ENCODE measurements around the gene MT2A.
"Not testable (repeated sequence)": the region's sequence is repeated elsewhere in the genome, so short reads cannot be mapped to it uniquely, and the experiment has no call there.

Gene MT2A

DNA sequence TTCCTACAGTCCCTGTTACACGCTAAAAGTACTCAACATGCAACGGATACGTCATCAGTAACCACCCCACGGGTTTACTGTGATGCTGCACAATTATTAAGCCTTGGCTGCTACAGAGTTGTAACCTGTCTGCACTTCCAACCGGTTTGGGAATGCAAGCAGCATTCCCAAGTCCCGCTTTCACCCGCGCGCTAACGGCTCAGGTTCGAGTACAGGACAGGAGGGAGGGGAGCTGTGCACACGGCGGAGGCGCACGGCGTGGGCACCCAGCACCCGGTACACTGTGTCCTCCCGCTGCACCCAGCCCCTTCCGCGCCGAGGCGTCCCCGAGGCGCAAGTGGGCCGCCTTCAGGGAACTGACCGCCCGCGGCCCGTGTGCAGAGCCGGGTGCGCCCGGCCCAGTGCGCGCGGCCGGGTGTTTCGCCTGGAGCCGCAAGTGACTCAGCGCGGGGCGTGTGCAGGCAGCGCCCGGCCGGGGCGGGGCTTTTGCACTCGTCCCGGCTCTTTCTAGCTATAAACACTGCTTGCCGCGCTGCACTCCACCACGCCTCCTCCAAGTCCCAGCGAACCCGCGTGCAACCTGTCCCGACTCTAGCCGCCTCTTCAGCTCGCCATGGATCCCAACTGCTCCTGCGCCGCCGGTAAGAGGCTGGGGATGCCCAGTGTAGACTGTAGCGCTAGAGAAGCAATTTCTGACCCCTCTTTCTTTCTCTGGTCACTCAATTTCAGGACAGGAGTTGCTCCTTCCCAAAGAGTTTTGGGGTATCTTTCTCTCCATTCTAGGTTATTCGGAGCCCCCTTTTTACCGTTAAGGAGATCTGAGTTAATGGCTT is at the start of gene MT2A:
MT2A (plus strand) TSS at position 542 of the 833 bp plus-strand sequence; CDS start at position 614, 72 bp downstream.
- peak; percentile 95 for DNase-seq (ENCODE audit: low spot score)

DNA sequence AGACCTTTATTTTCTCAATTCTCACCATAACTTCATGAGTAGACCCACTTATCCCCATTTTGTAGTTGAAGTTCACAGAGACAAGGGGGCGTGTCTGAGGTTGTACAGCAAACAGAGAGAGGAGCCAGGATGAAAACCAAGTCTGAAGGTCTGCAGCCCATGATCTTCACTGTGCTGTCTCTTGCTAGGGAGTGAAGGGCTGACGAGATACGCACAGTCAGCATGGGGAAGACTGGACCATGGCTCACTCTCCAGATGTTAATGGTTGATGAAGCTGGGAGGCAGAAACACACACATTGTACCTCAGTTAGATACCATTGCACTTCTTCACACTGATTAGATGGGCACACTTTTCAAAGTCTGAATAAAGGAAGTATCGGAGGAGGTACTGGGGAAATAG is 49.3 kb upstream of the MT2A start:
- no peak for DNase-seq (ENCODE audit: low spot score)

DNA sequence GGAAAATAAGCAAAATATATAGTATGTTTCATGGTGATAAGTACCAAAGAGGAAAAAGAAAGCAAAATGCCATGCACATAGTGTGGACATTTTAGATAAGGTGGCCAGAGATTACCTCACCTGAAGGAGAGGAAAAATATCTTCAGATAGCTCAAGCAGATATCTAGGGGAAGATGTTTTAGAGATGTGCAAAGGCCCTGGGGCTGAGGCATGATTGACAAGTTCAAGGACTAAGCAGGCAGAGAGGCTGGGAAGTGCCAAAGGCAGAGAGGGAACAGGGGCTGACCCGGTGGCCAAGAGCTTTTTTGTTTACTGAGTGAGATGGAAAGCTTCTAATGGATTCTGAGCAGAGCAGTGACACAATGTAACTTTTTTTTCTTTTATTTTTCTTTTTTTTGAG is 47.9 kb upstream of the MT2A start:
- DNase-seq (ENCODE audit: low spot score): no peak

DNA sequence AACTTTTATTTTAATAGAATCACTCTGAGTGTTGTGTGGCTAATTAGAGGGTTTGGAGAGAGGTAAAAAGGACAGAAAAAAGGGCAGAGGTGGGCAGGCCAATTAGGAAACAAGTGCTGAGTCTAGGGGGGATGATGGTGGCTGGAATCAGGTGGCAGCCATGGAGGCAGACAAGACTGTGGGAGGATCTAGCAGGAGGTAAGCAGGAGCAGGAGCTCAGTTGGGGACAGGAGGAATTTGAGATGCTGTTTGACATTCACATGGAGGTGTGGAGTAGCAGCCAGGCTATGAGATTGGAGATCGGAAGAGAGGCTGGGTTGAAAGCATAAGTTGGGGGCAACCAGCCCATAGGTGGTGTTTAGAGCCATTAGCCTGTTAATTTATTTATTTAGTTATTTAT is 47.3 kb upstream of the MT2A start:
- DNase-seq (ENCODE audit: low spot score): no peak

GRCh38 chr16:56564793-56565477 is 43.4 kb upstream of the MT2A start, which contains the start of gene MT4:
TSS of gene MT4 (plus strand) at chr16:56565073. CDS start at chr16:56565129, 56 bp downstream.
- no peak for DNase-seq (ENCODE audit: low spot score)

DNA sequence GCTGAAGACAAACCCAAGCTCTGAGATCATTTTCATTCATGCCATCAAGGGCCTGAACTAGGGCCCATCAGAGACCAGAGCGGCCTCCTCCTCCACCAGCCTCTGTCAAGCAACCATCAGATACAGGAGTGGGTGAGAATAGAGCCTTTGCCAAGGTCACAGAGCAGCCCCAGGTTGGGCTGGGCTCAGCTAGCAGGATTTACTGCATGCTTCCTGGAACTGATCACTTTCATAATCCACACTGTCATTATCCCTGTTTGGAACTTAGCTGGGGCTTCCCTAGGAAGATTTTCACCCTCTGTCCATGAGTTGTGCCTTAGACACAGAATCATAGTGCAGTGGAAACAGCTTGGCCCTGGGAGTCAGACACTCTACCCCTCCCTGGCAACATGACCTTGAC is 38.4 kb upstream of the MT2A start:
- DNase-seq (ENCODE audit: low spot score): no peak

DNA sequence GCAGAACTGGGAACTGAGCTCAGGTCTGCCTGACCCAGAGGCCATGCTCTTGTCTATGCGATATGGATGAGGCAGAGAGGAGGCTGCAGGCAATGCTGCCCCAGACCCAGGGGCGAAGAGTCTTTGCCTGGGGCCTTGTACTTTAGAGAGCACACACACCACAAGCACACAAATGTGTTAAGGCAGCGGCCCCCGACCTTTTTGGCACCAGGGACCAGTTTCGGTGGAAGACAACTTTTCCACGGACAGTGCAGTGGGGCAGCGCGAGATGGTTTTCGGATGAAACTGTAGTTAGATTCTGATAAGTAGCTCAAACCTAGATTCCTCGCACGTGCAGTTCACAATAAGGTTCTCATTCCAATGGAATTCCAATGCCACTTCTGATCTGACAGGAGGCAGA is 36.9 kb upstream of the MT2A start:
- no peak for DNase-seq (ENCODE audit: low spot score)

GRCh38 chr16:56574625-56575024 is 33.8 kb upstream of the MT2A start:
- DNase-seq (ENCODE audit: low spot score): no peak

- peak; percentile 40 for DNase-seq (ENCODE audit: low spot score)
Measured at GRCh38 chr16:56576585-56577299, 31.6 kb upstream of the MT2A start.

DNA sequence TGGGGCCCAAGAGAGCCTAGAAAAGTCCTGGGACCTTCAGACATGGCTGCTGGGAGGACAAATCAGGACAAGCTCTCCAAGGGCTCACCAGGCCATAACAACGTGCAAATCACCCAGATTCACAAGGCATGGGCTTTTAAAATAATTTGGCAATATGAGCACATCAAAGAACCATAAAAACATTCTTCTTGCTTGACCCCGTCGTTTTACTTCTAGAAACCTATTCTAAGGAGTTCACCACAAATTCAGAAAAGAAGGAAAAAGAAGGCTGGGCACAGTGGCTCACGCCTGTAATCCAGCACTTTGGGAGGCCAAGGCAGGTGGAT is 31.1 kb upstream of the MT2A start:
- no peak for DNase-seq (ENCODE audit: low spot score)

DNA sequence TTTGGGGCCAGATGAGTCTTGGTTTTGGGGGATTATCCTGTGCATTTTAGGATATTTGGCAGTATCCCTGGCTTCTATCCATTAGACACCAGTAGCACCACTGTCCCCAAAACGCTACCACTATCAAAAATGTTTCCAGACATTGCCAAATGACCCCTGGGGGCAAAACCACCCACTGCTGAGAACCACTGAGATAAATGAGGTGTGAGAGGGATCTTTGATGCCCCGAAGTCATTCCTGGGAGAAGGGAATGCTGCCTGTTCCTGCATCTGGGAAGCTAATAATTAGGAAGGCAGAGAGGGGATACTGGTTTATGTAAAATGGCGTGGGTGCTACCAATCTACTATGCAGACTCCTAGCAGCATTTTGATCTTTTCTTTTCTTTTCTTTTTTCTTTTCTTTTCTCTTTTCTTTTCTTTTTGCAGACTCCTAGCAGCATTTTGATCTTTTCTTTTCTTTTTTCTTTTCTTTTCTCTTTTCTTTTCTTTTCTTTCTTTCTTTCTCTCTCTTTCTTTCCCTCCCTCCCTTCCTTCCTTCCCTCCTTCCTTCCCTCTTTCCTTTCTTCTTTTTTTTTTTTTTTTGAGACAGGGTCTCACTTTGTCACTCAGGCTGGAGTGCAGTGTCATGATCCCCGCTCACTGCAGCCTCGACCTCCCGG is 27.9 kb upstream of the MT2A start:
- no peak for DNase-seq (ENCODE audit: low spot score)

DNA sequence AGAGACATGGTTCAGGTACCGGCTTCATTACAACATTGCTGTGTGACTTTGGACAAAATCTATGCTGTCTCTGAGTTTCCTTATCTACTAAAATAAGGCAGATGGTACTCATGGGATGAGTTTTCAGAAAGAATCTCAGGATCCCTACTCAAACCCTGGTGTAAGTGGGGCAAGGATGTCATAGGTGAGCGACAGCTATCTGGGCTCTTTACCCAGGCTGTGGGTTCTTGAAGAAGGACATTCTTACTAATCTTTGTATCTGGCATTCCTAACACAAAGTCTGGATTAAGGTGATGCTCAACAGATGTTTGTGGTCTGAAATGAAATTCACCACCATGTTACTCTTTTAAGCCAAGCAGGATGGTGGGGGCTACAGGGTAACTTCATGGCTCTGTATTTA is 25.5 kb upstream of the MT2A start:
- not testable (repeated sequence) for DNase-seq (ENCODE audit: low spot score)

DNA sequence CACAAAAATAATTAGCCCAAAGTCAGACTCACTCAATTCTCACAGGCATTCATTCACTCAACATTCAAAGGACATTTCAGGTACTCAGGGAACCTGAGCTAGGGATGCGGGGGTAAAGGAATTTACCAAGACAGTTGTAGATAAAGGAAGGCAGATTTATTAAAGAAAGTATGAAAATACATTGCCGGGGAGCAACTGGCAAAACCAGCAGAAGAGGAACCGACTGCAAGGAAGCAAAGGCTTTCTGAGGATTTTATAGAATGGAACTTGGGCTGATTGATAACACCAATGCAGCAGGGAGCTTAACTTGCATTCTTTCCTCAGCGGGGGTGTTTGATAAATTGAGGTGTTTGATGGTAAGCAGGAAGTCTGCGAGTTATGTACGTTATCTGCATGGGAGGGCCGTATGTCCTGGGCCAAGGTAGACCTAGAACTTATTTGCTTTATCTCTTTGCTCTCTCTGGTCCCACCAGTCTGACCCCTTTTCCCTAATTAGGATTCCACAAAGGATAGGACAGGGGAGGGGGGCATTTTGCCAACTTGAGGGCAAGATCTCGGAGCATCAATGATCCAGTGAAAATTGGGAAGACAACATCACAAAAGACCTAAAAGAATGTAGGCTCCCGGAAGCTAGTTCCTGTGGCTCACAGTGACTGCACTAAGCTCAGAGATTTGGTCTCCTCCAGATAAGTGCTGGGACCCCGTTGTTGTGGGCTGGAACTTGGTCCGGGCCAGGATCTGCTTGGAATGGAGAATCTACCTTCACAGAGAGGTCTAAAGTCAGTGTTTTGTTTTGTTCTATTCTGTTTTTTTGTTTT is 24.8 kb upstream of the MT2A start:
- no peak for DNase-seq (ENCODE audit: low spot score)

DNA sequence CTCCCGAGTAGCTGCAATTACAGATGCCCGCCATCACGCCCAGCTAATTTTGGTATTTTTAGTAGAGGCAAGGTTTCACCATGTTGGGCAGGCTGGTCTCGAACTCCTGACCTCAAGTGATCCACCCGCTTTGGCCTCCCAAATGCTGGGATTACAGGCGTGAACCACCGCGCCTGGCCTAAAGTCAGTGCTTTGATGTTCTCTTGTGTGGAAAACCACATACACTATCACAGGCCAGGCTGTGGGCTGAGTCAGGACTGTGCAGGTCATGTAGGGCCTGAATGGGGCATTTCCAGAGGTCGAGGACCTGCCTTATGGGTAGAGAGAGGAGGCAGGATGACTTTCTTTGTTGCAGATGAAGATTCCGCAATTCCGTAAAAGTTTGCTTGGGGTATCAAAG is 24.1 kb upstream of the MT2A start:
- DNase-seq (ENCODE audit: low spot score): no peak

DNA sequence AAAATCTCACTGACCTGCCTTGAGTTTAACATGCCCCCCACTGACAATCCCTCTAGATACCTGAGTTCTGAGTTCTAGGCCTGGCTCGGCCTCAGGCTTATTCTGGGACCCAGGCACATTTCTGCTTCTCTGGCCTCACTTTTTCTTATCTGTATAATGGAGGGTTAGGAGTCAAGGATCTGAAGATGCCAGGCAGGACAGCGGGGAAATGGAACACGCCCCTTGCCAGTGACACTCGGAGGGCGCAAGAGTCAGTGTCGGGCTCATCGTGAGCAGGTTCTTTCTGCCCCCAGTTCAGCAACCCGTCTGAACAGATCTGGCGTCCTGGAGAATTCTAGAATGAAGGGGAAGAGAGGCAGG is 19.6 kb upstream of the MT2A start:
- no peak for DNase-seq (ENCODE audit: low spot score)

DNA sequence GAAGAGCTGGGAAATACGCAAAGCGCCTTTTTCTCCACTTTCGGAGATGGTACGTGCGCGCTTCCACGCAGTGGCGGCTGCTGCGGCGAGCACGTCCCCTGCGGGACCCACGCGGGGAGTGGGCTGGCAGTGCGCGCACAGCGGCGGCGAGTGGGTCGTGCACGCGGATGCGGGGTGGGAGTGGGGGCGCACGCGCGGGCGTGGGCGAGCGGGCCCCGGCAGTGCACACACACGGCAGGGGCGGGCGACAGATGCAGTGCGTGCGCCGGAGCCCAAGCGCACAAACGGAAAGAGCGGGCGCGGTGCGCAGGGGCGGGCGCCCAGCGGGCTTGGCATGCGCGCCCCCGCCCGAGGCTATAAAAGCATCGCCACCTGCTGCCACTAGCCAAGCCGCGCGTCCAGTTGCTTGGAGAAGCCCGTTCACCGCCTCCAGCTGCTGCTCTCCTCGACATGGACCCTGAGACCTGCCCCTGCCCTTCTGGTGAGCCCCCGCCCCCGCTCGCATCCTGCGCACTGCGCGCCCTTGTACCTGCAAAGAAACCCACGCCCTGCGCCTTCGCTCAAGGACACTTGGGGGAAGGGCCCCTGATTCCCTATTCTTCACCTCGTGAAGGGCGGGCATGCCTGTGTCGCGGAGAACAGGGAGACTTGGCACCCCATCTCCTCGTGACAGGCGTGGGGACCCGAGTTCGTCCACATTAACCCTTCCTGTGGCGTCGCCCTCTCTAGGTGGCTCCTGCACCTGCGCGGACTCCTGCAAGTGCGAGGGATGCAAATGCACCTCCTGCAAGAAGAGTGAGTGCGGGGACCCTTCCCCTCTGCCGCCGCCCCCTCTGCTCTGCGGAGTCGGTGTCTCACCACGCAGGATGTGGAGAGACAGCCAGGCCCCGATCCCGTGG is 19.0 kb upstream of the MT2A start, which contains the start of gene MT3:
MT3 (plus strand) TSS at position 388 of the 899 bp plus-strand sequence; CDS start at position 451, 63 bp downstream.
- peak; percentile 90 for DNase-seq (ENCODE audit: low spot score)

DNA sequence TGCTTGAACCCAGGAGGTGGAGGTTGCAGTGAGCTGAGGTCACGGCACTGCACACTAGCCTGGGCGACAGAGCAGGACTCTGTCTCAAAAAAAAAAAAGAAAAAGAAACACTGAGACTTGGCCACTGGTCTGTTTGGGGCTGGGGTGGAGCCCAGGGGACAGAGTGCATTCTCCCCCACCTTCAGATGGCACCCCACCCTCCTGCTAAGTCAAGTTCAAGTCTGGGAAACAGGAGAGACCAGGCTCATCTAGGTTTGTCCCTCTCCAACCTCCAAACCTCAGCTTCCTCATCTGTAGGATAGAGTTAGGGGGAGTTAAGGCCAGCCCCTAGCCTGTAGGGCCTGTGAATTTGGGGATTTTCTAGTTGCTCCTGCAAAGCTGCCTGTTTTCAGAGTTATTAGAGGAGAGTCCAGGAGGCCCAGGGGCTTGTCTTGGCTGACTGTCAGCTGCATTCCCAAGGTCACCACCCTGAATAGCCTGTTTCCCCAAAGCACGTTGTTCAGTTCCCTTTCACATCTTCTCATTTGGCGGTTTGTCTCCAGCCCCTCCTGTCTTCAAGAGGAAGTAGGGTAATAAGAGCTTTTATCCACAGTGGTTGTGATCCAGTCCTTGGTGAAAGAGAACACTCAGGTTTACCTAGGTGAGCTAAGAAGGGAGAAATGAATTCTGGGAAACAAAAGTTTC is 16.9 kb upstream of the MT2A start:
- peak; percentile 55 for DNase-seq (ENCODE audit: low spot score)

- no peak for DNase-seq (ENCODE audit: low spot score)
Measured at GRCh38 chr16:56593573-56594291, 14.7 kb upstream of the MT2A start.

DNA sequence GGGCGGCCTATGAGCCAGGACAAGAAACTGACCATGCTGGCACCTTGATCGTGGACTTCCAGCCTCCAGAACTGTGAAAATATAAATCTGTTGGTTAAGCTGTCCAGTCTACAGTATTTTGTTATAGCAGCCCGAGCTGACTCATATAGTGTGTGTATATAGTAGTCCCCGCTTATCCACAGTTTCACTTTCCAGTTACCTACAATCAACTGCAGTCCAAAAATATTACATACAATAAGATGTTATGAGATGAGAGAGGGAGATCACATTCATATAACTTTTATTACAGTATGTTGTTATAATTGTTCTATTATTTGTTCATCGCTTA is 14.1 kb upstream of the MT2A start:
- no peak for DNase-seq (ENCODE audit: low spot score)
